HL-60 (cell line): ENCODE measurements around the gene ZPBP2.

Experiments used
- DNase-seq, 2 experiments: peaks; one replicate each; pipeline ENCODE4 v3.0.0-alpha.2; 2010 to 2020; ENCODE audit warnings: low read depth in 1 of 2, low spot score in 1 of 2
- H3K27ac ChIP-seq: fragments of 250-450 bp; sonication (Bioruptor Pico); replicated peaks from 2 replicates; pipeline ENCODE4 v1.5.1; 2020; ENCODE audit warnings: mild to moderate bottlenecking, moderate library complexity
- H3K27me3 ChIP-seq: fragments of 250-450 bp; sonication (Bioruptor Pico); 2 replicates; pipeline ENCODE4 v1.5.1; 2021; ENCODE audit warnings: mild to moderate bottlenecking, moderate library complexity; ENCODE audit not compliant: insufficient read depth, poor library complexity, severe bottlenecking
- H3K4me3 ChIP-seq: replicated peaks from 2 replicates; pipeline ENCODE4 v1.5.1; 2011; ENCODE audit warnings: mild to moderate bottlenecking, control low read depth, low read length; ENCODE audit not compliant: insufficient read depth
- CTCF ChIP-seq: IDR thresholded peaks from one replicate; pipeline ENCODE4 v1.5.1; 2011; ENCODE audit warnings: low read length, control low read depth, inconsistent platforms; ENCODE audit not compliant: insufficient read depth
- GABPA ChIP-seq: IDR thresholded peaks from 2 replicates; pipeline ENCODE4 v1.6.1; 2012; ENCODE audit warnings: low read depth
- POLR2AphosphoS5 ChIP-seq: IDR thresholded peaks from 2 replicates; pipeline ENCODE4 v1.6.1; 2012; ENCODE audit warnings: low read depth
- REST ChIP-seq: IDR thresholded peaks from 2 replicates; pipeline ENCODE4 v1.6.1; 2012; ENCODE audit warnings: low read depth; ENCODE audit not compliant: insufficient replicate concordance
- SPI1 ChIP-seq: IDR thresholded peaks from 2 replicates; pipeline ENCODE4 v1.6.1; 2012; ENCODE audit warnings: low read depth, mild to moderate bottlenecking, borderline replicate concordance
- long read RNA-seq: library from polyadenylated mRNA; unstranded; transcript quantifications from one replicate; pipeline ENCODE4 v2.0.0, GENCODE V29; 2020

The ZPBP2 gene, protein sequence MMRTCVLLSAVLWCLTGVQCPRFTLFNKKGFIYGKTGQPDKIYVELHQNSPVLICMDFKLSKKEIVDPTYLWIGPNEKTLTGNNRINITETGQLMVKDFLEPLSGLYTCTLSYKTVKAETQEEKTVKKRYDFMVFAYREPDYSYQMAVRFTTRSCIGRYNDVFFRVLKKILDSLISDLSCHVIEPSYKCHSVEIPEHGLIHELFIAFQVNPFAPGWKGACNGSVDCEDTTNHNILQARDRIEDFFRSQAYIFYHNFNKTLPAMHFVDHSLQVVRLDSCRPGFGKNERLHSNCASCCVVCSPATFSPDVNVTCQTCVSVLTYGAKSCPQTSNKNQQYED
- long read RNA-seq: 0 reads

DNA sequence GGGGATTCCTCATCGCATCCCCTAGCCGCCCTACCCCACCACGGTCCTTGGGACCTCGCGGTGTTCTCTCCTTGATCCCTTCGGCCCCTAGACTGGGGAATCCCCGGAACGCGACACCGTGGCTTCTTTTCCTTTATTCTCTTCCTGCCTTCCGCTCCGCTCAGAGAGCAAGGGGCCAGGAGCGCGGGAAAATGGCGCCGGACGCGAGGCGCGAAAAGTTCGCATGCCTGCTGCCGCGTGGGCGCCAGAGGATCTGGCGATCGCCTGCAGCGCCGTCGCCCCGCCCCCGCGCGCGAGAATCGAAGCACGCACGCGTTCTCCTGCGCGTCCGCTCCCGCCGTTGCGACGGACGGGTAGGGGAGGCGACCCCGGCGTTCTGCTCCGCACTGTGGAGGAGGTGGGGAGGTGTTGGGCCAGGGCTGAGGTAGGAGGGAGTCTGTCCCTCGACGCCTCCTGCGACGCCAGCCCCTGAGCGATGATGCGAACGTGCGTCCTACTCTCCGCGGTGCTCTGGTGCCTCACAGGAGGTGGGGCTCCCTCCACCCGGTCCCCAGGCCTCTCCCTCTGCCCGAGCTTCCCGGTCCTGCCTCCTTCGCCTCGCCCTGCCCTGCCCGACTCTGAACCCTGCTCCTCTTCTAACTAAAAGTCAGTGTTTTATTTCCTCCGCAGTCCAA, at the start of gene ZPBP2:
ZPBP2 (plus strand) TSS at position 323 of the 674 bp plus-strand sequence; CDS start at position 476, 153 bp downstream.
- Histone ChIP-seq H3K4me3 (no peak within 1 kb of the TSS), H3K27ac (no peak within 1 kb of the TSS), H3K27me3 (peaks cover 16% of the 10 kb centered on the region)
- TF ChIP-seq GABPA (no peak), SPI1 (no peak), REST (no peak), POLR2AphosphoS5 (no peak), CTCF (no peak)
- no peak for DNase-seq

GRCh38 chr17:39818358-39819000, 49.5 kb upstream of the ZPBP2 start:
- DNase-seq: no peak
- no peak for TF ChIP-seq REST
- TF ChIP-seq POLR2AphosphoS5: no peak
- no peak for TF ChIP-seq GABPA
- TF ChIP-seq CTCF: no peak
- no peak for TF ChIP-seq SPI1
- Histone ChIP-seq H3K4me3 (no peak overlapping the region), H3K27me3 (no peaks in the 10 kb centered on the region), H3K27ac (no peak overlapping the region)

- Histone ChIP-seq H3K27ac (no peak overlapping the region), H3K4me3 (no peak overlapping the region), H3K27me3 (no peaks in the 10 kb centered on the region)
- DNase-seq: no peak
- no peak for TF ChIP-seq POLR2AphosphoS5
- no peak for TF ChIP-seq REST
- no peak for TF ChIP-seq SPI1
- TF ChIP-seq CTCF: no peak
- no peak for TF ChIP-seq GABPA
These were observed 47.5 kb upstream of the ZPBP2 start for GRCh38 chr17:39820541-39820940.
